H1 (cell line): Measurements from ENCODE around the gene MRPS18B. TPM values are rescaled to one million over a fixed set of nuclear protein-coding genes. Genes with fewer than 3 reads are reported as not detected.

ENCODE experiments used
- FOSL1 ChIP-seq: IDR thresholded peaks from 2 replicates; pipeline ENCODE4 v1.6.1; 2011; ENCODE audit warnings: mild to moderate bottlenecking, low read depth, low read length, moderate library complexity; ENCODE audit not compliant: insufficient read depth
- PHF8 ChIP-seq: fragments of 200-600 bp; sonication (generic); conservative IDR thresholded peaks from 2 replicates; pipeline ENCODE4 v1.7.1; 2012; ENCODE audit warnings: low read depth, mild to moderate bottlenecking, inconsistent platforms, low read length, moderate library complexity
- POLR2A ChIP-seq, 2 experiments: IDR thresholded peaks; 1 replicate in 1 of 2; 2 replicates in 1 of 2; pipeline ENCODE4 v1.6.1; 2011; ENCODE audit warnings: low read depth in 2 of 2, low read length in 2 of 2, mild to moderate bottlenecking in 2 of 2; ENCODE audit errors: control extremely low read depth in 1 of 2
- POLR2AphosphoS5 ChIP-seq: IDR thresholded peaks from 2 replicates; pipeline ENCODE4 v1.6.1; 2011; ENCODE audit warnings: low read depth, low read length
- SIN3A ChIP-seq, 2 experiments: IDR thresholded peaks in 1 of 2; conservative IDR thresholded peaks in 1 of 2; 2 replicates each; pipeline ENCODE4 v1.6.1; 2011 to 2012; ENCODE audit warnings: low read length in 2 of 2, improper control_type of control experiment in 1 of 2, low read depth in 1 of 2, mild to moderate bottlenecking in 1 of 2
- SIX5 ChIP-seq: IDR thresholded peaks from 2 replicates; pipeline ENCODE4 v1.6.1; 2011; ENCODE audit warnings: mild to moderate bottlenecking, low read depth, low read length
- SP2 ChIP-seq: IDR thresholded peaks from 2 replicates; pipeline ENCODE4 v1.6.1; 2012; ENCODE audit warnings: mild to moderate bottlenecking, low read length, inconsistent platforms
- SUZ12 ChIP-seq: fragments of 200-600 bp; sonication (generic); IDR thresholded peaks from 2 replicates; pipeline ENCODE4 v1.6.1; 2012; ENCODE audit warnings: mild to moderate bottlenecking, inconsistent platforms, low read length, moderate library complexity, mixed read lengths
- TAF7 ChIP-seq: optimal IDR thresholded peaks from 2 replicates; pipeline ENCODE3; 2011; ENCODE audit warnings: low read depth, mild to moderate bottlenecking, inconsistent platforms, low read length, moderate library complexity, borderline replicate concordance
- TBP ChIP-seq: IDR thresholded peaks from 2 replicates; pipeline ENCODE4 v1.6.1; 2011; ENCODE audit warnings: low read depth, low read length, improper control_type of control experiment
- polyA plus RNA-seq, 7 experiments: library from polyadenylated mRNA; depleted of rRNA in 3 of 7; stranded (reverse) in 5 of 7; unstranded in 2 of 7; fragments of >200 nt in 5 of 7; fragments of 200-250 nt in 2 of 7; gene quantifications; 1 replicate in 5 of 7; 2 replicates in 1 of 7; 4 replicates in 1 of 7; pipeline versions ENCODE4 v1.2.1 to v1.2.3, GENCODE V29; 2011 to 2013; ENCODE audit warnings: missing spikeins in 2 of 7, mixed read lengths in 2 of 7
- total RNA-seq: library from RNA; stranded (reverse); fragmentation: NEBNext Ultra II Directional; extraction: Animal tissue kit (Norgen Biotek cat#: 25700); gene quantifications from 2 replicates; pipeline ENCODE4 v1.2.1, GENCODE V29; 2021
- TF ChIP-seq, protein P1 (sequence below): fragments of 300-600 bp; sonication (generic); IDR thresholded peaks from 2 replicates; pipeline ENCODE4 v1.7.1; 2012; ENCODE audit warnings: low read length, moderate library complexity, mild to moderate bottlenecking, inconsistent platforms; ENCODE audit not compliant: insufficient replicate concordance

Gene MRPS18B
- total and polyA plus RNA-seq, 2 of the 8 experiments (the other 6 are each of a cell fraction or from before 2014, with no cell fraction given) = 57.8 to 83.3 TPM

DNA sequence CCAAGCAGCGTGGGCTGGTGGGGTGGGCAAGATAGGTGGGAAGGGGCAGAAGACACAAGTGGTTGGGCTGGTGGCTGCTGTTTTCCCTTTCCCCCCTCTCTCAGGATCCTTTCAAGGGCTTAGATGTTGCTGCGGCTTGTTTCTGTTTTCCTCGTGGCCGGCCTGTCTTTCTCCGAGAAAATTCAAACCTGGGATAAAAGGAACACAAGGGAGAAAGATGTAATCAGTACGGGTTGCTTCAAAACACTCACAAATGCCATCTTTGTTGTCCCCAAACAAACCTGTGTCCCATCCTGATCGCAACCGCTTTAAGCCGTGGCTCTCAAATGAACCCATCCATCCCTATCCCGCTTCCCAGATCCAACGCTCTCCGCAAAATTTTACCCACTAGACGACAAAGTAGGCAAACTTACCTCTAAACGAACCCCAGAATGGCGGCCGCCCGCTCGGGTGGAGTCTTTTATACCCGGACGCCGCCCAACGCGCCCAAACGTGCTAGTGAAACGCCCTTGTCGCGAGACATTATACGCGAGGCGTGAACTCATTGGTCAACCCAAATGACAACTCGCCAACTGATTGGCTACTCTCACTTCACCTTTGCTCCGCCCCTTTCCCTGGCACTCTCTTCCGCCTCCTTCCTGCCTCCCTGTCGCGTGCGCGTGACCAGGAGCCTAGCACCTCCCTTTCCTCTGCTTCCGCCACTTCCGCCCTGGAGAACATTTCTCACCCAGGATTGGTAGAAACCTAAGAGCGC lies 652 bp upstream of the MRPS18B start, which contains the start of gene PPP1R10 (continued):
- TF ChIP-seq, protein P1, sequence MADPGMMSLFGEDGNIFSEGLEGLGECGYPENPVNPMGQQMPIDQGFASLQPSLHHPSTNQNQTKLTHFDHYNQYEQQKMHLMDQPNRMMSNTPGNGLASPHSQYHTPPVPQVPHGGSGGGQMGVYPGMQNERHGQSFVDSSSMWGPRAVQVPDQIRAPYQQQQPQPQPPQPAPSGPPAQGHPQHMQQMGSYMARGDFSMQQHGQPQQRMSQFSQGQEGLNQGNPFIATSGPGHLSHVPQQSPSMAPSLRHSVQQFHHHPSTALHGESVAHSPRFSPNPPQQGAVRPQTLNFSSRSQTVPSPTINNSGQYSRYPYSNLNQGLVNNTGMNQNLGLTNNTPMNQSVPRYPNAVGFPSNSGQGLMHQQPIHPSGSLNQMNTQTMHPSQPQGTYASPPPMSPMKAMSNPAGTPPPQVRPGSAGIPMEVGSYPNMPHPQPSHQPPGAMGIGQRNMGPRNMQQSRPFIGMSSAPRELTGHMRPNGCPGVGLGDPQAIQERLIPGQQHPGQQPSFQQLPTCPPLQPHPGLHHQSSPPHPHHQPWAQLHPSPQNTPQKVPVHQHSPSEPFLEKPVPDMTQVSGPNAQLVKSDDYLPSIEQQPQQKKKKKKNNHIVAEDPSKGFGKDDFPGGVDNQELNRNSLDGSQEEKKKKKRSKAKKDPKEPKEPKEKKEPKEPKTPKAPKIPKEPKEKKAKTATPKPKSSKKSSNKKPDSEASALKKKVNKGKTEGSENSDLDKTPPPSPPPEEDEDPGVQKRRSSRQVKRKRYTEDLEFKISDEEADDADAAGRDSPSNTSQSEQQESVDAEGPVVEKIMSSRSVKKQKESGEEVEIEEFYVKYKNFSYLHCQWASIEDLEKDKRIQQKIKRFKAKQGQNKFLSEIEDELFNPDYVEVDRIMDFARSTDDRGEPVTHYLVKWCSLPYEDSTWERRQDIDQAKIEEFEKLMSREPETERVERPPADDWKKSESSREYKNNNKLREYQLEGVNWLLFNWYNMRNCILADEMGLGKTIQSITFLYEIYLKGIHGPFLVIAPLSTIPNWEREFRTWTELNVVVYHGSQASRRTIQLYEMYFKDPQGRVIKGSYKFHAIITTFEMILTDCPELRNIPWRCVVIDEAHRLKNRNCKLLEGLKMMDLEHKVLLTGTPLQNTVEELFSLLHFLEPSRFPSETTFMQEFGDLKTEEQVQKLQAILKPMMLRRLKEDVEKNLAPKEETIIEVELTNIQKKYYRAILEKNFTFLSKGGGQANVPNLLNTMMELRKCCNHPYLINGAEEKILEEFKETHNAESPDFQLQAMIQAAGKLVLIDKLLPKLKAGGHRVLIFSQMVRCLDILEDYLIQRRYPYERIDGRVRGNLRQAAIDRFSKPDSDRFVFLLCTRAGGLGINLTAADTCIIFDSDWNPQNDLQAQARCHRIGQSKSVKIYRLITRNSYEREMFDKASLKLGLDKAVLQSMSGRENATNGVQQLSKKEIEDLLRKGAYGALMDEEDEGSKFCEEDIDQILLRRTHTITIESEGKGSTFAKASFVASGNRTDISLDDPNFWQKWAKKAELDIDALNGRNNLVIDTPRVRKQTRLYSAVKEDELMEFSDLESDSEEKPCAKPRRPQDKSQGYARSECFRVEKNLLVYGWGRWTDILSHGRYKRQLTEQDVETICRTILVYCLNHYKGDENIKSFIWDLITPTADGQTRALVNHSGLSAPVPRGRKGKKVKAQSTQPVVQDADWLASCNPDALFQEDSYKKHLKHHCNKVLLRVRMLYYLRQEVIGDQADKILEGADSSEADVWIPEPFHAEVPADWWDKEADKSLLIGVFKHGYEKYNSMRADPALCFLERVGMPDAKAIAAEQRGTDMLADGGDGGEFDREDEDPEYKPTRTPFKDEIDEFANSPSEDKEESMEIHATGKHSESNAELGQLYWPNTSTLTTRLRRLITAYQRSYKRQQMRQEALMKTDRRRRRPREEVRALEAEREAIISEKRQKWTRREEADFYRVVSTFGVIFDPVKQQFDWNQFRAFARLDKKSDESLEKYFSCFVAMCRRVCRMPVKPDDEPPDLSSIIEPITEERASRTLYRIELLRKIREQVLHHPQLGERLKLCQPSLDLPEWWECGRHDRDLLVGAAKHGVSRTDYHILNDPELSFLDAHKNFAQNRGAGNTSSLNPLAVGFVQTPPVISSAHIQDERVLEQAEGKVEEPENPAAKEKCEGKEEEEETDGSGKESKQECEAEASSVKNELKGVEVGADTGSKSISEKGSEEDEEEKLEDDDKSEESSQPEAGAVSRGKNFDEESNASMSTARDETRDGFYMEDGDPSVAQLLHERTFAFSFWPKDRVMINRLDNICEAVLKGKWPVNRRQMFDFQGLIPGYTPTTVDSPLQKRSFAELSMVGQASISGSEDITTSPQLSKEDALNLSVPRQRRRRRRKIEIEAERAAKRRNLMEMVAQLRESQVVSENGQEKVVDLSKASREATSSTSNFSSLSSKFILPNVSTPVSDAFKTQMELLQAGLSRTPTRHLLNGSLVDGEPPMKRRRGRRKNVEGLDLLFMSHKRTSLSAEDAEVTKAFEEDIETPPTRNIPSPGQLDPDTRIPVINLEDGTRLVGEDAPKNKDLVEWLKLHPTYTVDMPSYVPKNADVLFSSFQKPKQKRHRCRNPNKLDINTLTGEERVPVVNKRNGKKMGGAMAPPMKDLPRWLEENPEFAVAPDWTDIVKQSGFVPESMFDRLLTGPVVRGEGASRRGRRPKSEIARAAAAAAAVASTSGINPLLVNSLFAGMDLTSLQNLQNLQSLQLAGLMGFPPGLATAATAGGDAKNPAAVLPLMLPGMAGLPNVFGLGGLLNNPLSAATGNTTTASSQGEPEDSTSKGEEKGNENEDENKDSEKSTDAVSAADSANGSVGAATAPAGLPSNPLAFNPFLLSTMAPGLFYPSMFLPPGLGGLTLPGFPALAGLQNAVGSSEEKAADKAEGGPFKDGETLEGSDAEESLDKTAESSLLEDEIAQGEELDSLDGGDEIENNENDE = no peak
- TF ChIP-seq SIX5 (no peak), PHF8 (peak; percentile 85), SP2 (no peak), SUZ12 (no peak), TBP (peak; percentile 99), SIN3A (conservative IDR thresholded peaks at IDR 0.05 in 1 of 2, IDR thresholded peaks at IDR 0.05 in 1 of 2; ENCODE audit: low read depth in 1 of 2, low read length in 2 of 2) (peak; percentile 16 to 71; a peak in 1 of 4 replicates), POLR2AphosphoS5 (peak; percentile 99), POLR2A (IDR thresholded peaks at IDR 0.05; ENCODE audit: control extremely low read depth in 1 of 2, low read depth in 2 of 2, low read length in 2 of 2) (peak; percentile 98 to 100), FOSL1 (no peak), TAF7 (peak; percentile 99)
